Measurements from ENCODE around the gene RPL22.
"Not testable (repeated sequence)": the region's sequence is repeated elsewhere in the genome, so short reads cannot be mapped to it uniquely, and the experiment has no call there.

The RPL22 gene

DNA sequence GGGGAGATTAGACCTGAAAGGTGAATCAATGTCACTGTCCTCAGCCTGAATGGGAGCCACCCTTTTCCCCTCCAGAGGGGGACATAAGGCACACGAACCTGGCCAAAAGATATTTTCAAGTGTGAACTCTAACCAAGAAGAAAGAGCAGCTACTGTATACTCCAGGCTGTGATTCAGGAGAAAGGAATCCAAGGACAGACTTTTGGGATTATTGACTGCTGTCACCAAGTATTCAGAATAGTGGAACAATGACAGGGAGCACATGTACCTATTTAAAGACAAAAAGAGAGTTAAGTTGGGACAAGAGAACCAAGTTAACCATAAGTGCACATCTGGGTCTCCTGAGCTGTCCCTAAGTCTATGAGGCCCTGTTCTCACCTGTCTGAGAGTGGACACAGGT lies 34.0 kb upstream of the RPL22 start:
- DNase-seq: no peak

DNA sequence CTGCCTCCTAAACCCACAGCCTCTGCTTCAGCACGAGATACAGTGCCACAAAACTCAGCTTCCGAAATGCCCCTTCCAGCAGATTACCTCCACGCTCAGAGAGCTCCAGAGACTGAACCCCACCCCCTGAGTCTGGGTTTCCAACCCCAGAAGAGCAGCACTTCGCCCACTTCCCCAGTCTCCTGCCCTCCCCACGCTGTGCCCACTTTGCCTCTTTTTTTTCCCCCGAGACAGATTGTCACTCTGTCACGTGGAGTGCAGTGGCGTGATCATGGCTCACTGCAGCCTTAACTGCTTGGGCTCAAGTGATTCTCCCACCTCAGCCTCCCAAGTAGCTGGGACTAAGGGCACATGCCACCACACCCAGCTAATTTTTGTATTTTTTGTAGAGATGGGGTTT lies 26.3 kb upstream of the RPL22 start:
- DNase-seq: no peak

DNA sequence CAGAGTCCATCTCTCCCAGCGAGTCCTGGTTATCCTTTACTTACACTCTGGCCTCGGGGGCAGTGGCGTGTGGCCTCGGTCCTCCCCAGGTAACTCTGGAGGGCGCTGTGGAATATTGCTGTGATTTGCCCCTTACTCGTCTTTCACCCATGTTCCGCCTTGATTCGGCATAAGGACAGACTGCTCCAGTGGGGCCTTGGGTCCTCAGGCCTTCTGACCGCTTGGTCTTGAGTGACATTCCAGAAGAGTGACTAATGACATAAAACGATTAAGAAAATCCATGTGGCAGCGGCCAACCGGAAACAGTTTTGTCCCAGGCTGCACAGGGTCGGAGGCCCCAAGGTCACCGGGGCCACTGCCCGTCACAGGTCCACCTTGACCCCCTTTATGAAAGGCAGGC lies 25.3 kb upstream of the RPL22 start:
- no peak for DNase-seq

DNA sequence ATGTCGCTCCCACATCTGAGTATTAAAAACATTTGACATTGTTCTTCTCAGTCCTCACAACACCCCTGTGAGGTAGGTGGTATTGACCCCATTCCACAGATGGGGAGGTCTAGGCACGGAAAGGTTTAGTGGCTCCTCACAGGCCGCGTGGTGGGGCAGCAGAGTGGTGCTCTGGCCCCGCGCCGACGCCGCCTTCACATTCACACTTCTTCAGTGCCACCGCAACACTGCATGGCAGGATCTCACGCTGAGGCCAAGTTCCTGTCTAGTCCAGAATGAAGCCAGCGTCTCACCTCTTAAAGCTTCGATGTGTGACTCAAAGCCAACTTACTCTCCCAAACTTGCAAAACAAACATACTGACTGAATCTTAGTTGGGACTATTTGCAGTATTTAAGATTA lies 24.2 kb upstream of the RPL22 start:
- DNase-seq: no peak

DNA sequence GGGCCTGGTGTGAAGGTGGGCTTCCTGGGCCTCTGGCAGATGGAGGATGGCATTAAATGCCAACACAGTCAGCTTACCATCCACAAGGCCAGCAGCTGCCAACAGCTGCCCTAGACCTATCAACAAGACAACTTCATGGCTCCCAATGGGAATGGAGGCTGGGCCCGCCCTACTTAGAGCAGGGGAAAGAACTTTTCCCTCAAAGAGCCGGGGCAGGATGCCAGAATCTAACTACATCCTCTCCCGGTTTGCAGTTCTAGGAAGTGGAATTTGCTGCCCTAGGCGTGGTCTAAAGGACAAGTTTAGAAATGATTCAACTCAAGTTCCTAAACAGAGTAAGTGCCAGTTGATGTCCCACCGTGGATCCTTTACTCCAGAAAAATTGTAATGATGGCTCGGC lies 23.2 kb upstream of the RPL22 start:
- peak; percentile 26 for DNase-seq

DNA sequence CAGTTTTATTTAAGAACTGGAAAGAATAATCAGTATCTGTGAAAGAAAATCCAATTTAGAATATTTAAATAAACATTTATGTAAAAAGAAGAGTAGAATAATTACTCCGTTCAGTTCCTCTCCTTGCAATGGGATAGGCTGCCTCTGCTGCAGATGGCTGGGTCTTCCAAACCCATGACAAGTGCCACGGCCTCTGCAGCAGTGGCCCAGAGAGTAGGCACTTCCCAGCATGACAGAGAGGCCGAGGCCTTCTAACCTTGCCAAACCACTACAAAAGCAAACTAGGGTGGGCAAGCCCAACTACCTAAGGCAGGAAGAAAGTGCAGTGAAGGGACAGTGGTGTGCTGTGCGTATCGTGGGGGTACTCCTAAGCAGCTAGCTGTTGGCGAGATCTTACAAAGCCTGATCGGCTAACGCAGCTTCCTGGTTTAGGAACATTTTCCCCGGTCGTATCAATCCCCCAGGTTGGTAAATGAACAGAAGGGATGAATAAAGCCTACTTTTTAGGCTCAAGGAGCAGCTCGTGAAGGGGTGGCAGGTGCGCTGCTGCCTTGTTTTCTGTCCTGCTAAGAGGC lies 21.9 kb upstream of the RPL22 start:
- DNase-seq: no peak

DNA sequence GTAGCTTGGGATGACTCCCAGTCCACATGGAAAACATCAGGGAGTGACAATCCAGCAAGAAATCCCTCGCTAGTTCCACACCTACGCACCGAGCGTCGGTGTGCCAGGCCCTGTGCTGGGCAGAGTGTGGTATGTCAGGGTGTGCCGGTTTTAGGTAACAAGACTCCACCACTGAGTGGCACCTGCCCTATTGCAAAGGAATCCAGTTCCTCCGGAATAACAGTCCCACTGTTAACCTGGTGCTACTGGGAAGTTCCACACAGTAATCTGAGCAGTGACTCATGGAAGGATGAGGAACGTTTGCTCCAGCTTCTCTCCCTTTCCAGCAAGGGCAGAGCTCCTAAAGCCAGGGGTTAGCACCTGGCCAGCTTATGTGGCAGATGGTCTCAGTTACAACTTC lies 20.8 kb upstream of the RPL22 start:
- DNase-seq: no peak

DNA sequence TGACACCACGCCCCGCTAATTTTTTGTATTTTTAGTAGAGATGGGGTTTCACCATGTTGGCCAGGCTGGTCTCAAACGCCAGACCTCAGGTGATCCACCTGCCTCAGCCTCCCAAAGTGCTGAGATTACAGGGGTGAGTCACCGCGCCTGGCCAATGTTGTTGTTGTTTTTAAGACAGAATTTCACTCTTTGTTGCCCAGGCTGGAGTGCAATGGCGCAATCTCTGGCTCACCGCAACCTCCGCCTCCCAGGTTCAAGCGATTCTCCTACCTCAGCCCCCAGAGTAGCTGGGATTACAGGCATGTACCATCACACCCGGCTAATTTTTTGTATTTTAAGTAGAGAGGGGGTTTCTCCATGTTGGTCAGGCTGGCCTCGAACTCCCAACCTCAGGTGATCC lies 20.2 kb upstream of the RPL22 start:
- not testable (repeated sequence) for DNase-seq

DNA sequence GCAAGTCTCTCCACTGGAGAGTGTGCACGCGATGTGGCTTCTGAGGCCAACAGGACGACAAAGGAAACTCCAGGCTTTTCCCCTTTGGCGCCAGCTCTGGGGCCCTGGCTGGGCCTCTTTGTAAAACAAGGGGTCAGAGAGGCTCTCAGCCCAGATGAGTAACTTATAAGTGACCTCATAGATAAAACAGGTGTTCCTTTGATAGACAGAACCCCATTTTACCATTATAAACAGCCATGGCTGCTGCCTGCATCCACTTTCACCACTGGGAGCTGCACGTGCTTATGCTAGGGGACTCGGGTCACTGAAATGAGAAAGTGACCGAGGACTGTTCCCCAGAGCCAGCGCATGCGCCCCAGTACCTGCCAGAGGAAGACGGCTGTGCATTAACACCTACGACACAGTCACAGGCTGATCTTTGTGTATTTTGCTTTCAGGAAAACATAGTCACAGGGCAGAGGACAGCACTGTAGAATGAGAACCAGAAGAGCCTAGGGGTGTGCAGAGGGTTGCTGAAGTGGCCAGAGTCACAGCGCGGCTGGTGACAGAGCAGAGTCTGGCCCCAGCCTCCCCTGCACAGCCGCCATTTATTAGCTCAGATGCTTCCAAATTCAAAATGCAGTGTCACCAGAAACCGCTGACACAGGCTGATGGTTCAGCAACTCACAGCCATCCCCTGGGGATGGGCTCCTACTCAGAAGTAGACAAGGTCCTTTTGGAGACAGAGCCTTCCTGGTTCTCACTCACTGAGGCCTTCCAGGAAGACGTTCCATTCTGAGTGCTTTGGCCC lies 19.2 kb upstream of the RPL22 start:
- no peak for DNase-seq

DNA sequence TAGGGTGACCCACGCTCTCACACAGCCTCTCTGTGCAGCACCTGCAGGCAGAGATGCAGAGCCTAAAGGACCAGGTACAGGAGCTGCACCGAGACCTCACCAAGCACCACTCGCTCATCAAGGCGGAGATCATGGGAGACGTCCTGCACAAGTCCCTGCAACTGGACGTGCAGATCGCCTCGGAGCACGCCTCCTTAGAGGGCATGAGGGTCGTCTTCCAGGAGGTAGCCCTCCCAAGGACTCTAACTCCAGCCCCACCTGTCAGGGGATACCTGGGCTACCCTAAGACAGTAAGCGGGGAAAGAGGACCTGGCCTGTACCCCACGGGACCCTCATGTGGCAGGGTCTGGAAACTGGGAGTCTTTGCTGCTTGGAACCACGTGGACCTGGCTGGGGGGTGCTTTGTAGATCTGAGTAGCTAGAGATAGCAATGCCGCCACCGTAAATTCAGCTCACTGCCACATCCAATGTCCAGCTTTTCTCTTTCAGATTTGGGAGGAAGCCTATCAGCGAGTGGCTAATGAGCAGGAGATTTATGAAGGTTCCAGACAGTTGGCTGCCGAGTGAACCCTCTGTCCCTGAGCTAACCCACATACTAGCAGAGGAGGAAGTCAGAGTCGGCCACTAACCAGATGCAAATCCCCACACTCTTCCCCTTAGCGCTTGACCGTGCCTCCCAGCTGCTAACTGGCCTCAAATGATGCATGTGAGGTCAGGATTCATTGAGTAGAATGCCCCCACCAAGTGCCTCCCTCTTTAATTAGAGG lies 13.0 kb upstream of the RPL22 start:
- DNase-seq: no peak

DNA sequence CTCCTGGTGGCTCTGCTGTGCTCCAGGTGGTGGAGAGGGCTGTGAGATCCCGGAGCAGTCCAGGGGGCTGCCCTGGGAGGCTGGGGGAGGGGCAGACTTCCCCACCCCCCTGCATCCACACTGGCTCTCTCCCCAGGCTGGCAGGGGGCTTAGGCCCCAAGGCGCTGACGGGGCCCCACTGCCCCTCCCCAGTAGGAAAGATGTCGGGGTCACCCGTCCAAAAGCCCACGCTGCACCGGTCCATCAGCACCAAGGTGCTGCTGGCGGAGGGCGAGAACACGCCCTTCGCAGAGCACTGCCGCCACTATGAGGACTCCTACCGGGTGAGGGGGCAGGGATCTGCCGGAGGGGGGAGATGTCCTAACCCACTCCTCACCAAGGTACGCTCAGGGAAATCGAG lies 12.3 kb upstream of the RPL22 start:
- no peak for DNase-seq

DNA sequence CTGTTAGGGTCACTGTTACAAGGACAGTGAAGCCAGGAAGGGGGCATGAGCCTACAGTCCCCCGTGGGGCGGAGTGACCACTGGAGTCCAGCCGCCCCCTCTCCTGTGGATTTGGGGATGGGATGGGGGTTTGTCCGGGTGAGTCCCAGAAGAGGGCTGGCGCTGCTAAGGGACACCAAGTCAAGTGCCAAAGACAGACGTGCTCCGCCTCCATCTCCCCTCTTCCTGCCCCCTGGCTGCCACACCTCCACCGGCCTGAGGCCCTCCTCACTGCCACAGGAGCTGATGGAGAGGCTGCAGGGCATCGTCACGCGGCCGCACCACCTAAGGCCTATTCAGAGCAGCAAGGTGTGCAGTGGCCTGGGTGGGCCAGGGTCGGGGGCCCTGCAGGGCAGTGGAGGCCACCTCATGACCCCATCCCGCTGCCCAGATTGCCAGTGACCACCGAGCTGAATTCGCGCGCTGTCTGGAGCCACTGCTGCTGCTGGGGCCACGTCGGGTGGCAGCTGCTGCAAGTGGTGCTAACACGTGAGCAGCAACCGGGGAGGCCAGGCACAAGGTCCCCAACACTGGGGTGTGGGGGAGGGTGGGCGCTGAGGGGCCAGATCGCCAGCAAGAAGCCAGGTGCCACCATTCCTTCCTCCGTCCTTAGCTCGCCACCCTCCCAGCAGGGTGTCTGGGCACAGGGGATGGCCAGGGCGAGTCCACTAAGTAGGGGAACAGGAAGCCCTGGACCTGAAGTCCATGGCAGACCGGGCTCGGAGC lies 11.4 kb upstream of the RPL22 start:
- DNase-seq: no peak

DNA sequence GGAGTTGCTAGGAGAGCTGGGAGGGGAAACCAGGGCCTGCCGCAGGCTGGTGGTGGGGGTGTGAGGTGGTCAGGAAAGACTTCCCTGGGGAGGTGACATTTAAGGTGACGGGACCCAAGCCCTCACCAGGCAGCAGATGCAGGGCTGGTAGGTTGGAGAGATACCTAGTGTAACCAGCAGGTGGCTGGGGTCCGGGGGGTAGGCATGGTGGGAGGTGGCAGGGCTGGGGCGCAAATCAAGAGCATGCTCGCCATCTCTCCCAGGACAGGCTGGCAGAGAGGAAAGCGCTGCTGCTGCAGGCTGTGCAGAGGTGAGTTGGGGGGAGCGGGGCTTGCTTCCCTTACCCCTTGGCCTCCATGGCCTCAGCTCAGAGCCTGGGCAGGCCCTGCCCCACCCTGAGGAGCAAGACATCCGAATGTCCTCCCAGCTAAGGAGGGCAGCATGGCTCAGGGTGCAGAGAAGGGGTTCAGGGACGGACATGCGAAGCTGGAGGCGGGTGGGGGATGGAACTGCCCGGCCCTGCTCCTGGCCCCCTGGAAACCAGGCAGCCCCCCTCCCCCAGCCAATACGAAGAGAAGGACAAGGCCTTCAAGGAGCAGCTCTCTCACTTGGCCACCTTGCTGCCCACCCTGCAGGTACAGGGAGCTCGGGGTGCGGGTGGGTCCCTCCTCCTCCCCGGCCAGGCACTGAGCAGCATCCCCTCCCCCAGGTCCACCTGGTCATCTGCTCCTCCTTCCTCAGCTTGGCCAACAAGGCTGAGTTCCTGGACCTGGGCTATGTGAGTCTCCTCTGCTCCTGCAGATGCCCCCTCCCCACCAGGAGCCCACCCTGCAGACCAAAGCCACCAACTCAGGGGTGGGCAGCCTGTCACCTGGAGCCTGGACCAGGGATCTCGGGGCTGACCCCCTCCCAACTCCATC lies 10.5 kb upstream of the RPL22 start:
- DNase-seq: no peak

DNA sequence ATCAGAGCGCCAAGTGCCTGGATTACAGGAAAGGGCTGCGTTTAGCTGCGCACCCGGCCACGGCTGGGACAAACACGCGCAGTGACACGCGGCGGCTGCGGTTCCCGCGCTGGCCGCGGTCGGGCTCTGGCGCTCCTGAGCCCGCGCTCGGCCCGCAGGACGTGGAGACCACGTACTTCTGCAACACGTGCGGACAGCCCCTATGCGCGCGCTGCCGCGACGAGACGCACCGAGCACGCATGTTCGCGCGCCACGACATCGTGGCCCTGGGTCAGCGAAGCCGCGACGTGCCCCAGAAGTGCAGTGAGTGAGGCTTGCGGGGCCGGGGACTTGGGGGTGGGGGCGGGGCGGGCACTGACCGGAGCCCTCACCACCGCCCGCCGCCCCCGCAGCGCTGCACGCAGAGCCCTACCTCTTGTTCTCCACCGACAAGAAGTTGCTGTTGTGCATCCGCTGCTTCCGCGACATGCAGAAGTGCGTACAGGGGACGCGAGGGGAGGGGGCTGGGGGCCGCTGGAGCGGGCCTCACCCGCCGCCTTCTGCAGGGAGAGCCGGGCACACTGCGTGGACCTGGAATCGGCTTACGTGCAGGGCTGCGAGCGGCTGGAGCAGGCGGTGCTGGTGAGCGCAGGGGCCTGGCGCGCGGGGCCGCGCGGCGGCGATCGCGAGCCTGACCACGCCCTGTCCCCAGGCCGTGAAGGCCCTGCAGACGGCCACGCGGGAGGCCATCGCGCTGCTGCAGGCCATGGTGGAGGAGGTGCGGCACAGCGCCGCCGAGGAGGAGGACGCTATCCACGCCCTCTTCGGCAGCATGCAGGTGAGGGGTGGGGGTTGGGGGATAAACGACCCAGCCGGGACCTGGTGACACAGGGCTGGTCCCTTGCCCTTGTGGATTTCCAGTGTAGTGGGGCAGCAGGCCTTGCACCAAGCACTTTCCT lies 9.6 kb upstream of the RPL22 start:
- peak; percentile 58 for DNase-seq

DNA sequence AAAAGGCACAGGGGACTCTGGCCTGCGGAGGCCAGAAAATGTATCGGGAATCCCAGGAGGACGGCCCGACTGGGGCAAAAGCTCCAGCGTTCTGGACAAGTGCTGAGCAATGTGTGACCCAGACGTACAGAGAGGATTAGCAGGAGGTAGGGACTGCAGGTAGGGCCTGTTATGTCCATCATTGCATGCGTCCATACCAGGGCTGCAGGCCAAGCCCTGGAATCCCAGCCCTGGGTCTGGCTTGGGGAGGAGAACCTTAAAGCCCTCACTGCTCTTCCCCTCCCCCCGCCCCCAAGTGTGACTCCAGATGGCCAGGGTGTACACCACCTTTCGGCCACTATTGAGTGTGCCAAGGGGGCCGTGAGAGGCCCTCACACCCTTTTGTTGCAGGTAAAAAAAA lies 8.5 kb upstream of the RPL22 start:
- no peak for DNase-seq

DNA sequence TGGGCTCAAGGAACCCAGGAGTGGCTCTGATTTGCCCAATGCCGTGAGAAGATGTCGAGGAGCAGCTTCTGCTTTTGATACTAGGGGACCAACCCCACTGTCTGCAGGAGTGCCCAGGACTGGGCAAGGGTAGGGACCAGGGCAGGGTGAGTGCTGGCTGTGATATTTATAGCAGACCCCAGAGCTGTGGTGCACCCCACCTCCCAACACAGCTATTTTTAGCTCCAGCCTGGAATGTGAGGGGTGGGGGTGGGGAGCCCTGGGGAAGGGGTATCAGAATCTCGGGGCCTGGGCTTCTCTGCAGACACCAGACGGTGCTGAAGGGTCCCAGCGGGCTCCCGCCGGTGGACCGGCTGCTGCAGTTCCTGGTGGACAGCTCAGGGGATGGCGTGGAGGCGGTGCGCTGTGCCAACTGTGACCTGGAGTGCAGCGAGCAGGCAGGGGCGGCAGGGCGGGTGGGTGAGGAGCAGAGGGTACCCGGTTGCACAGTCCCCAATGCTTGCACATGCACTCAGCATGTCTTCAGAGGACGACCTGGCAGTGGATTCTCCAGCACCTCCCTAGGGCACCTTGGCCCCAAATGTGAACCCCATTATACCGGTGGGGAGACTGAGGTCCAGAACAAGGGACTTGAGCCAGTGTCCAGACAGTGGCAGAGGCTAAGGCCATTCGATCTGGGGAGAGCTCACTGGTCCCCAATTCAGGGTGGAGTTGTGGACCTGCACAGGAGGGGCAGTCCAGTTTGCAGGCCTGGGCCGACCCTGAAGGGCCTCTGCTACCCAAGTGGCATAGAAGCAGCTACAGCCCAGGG lies 7.9 kb upstream of the RPL22 start:
- DNase-seq: no peak

DNA sequence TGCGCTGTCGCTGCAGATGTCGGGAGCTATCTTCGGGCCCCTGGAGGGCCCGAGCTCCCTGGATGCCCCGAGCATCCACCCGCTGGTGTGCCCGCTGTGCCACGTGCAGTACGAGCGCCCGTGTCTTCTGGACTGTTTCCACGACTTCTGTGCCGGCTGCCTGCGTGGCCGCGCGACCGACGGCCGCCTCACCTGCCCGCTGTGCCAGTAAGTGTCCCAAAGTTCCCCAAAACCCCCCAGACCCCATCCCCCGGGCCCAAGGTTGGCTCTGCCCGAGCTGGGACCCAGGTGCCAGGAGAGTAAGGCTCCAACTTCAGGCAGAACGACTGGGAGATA lies 7.1 kb upstream of the RPL22 start:
- DNase-seq: no peak

DNA sequence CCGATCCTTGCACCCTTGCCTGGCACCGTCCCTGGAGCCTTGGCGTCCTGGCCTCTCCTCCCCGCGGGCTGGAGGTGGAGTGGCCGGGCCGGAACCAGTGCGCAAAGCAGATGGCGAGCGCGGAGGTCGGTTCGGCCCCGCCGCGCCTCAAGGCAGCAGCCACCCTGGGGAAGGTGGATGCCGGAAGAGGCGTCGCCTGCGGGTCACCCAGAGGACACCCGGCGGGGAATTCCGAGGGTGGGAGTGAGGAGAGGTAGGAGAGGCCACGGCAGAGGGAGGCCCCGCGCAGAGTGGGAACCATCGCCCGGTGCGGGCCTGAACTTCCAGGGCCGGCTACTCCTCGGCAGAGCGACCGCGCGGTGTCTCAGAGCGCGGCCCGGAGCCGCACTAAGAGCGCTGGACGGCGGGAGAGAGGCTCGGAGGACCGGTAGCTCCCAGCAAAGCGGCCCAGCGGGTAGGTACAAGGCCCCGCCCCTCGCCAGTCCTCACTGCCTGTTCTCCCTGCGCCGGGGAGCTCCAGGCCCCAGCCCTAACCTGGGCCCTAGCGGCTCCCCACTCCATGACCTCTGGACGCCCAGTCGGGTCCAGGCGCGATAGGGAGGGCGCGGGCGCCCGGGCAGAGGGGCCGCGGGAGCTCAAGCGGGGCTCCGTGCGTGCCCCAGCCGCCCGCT lies 6.6 kb upstream of the RPL22 start, which contains the start of gene RNF207:
Gene RNF207, plus strand, starts transcription at position 271 of the 671 bp plus-strand sequence. CDS start 417 bp downstream, outside the sequence.
- DNase-seq: peak; percentile 63

DNA sequence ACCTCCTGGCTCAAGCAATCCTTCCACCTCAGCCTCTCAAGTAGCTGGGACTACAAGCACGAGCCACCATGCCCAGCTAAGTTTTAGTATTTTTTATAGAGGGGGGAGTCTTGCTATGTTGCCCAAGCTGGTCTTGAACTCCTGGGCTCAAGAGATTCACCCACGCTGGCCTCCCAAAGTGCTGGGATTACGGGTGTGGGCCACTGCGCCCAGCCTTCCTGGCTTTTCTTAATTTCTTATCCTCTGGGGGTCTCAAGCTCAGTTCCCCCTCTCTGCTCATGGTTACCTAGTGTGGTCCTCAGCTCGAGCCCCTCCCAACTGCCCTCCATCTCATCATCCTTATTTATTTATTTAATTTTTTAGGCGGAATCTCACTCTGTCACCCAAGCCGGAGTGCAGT lies 2.9 kb upstream of the RPL22 start:
- no peak for DNase-seq
